Immature natural killer cell (primary cell): Measurements from ENCODE around the gene CREBL2. TPM values are rescaled to one million over a fixed set of nuclear protein-coding genes. Genes with fewer than 3 reads are reported as not detected.
"Not testable (repeated sequence)": the region's sequence is repeated elsewhere in the genome, so short reads cannot be mapped to it uniquely, and the experiment has no call there.

ENCODE experiments used
- DNase-seq, 3 donors: peaks; one replicate each; pipeline ENCODE4 v3.0.0; 2022; ENCODE audit warnings: mixed read lengths in 1 of 3
- H3K27ac Mint-ChIP-seq, 6 donors: one replicate each; pipeline ENCODE4 v1.8.0; 2020; ENCODE audit warnings: mixed read lengths in 6 of 6, mild to moderate bottlenecking in 5 of 6, inconsistent platforms in 4 of 6, moderate library complexity in 3 of 6
- H3K27me3 Mint-ChIP-seq, 3 donors: one replicate each; pipeline ENCODE4 v1.8.0; 2020 to 2021; ENCODE audit warnings: low read depth in 3 of 3, mild to moderate bottlenecking in 3 of 3, mixed read lengths in 3 of 3, moderate library complexity in 3 of 3, inconsistent platforms in 1 of 3
- H3K36me3 Mint-ChIP-seq, 3 donors: one replicate each; pipeline ENCODE4 v1.8.0; 2020; ENCODE audit warnings: mixed read lengths in 3 of 3, inconsistent platforms in 2 of 3, mild to moderate bottlenecking in 2 of 3
- H3K4me1 Mint-ChIP-seq, 2 donors: one replicate each; pipeline ENCODE4 v1.8.0; 2020; ENCODE audit warnings: inconsistent platforms in 2 of 2, mild to moderate bottlenecking in 2 of 2, mixed read lengths in 2 of 2, moderate library complexity in 1 of 2
- H3K4me3 Mint-ChIP-seq, 5 donors: one replicate each; pipeline ENCODE4 v1.8.0; 2020; ENCODE audit warnings: mild to moderate bottlenecking in 5 of 5, mixed read lengths in 5 of 5, inconsistent platforms in 3 of 5, moderate library complexity in 3 of 5
- H3K9me3 Mint-ChIP-seq, 6 donors: one replicate each; pipeline ENCODE4 v1.8.0; 2020; ENCODE audit warnings: mild to moderate bottlenecking in 6 of 6, mixed read lengths in 6 of 6, inconsistent platforms in 4 of 6, moderate library complexity in 3 of 6
- polyA plus RNA-seq, 3 donors: library from polyadenylated mRNA; unstranded; fragments of 300-500 nt; fragmentation: Illumina TruSeq; gene quantifications; one replicate each; pipeline ENCODE4 v1.2.3, GENCODE V29; 2021

Gene CREBL2
- 10 to 100 TPM; 14.6 to 23.3 (median 21.4) TPM for polyA plus RNA-seq

- Mint-ChIP-seq H3K4me1 (peaks cover 32 to 49% of the 10 kb centered on the region in 2 donors), H3K9me3 (no peaks in the 10 kb centered on the region), H3K27me3 (peaks cover 3 to 17% (median 4%) of the 10 kb centered on the region in 3 donors), H3K4me3 (peak within 1 kb of the TSS; percentile 88 to 96 (median 95)), H3K36me3 (no peaks in the 10 kb centered on the region), H3K27ac (peak within 1 kb of the TSS; percentile 91 to 99 (median 95))
- DNase-seq, result peak; percentile 87 to 89 (median 88)
Measured at GRCh38 chr12:12611512-12612306, at the start of gene CREBL2. Gene CREBL2 (plus strand): TSS chr12:12611876. CDS start chr12:12612173, 297 bp downstream.

DNA sequence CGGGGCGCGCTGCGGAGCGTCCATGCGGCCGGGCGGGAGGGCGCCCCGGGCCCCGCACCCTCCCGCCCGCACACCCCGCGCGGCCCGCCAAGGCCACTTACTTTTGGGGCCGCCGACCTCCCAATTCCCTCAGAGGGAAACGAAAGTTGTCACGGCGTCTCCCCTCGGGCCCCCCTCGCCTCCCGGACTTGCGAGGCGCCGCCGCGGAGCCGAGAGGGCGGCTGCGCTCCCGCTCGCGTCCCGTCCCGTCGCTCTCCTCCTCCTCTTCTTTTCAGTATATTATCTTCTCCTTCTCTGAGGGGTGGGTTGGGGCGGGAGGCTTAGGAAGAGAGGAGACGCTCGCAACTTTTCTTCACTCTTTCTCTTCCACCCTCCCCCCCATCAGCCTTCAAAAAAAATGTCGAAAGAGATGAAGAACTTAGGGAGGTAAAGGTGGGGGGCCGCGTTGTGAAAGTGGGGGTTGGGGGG is 49.6 kb upstream of the CREBL2 start:
- Mint-ChIP-seq H3K36me3 (no peaks in the 10 kb centered on the region), H3K27ac (peak overlapping the region; percentile 81 to 99 (median 92)), H3K4me3 (peak overlapping the region; percentile 82 to 94 (median 90)), H3K4me1 (peaks cover 10 to 22% of the 10 kb centered on the region in 2 donors), H3K9me3 (no peaks in the 10 kb centered on the region), H3K27me3 (peaks cover 2 to 9% (median 9%) of the 10 kb centered on the region in 3 donors)
- peak; percentile 44 to 57 (median 53) for DNase-seq

- Mint-ChIP-seq H3K4me1 (peaks cover 10 to 22% of the 10 kb centered on the region in 2 donors), H3K4me3 (peak within 1 kb of the TSS; percentile 89 to 94 (median 91)), H3K36me3 (no peaks in the 10 kb centered on the region), H3K27me3 (peaks cover 2 to 8% (median 7%) of the 10 kb centered on the region in 3 donors), H3K9me3 (no peaks in the 10 kb centered on the region), H3K27ac (peak within 1 kb of the TSS; percentile 88 to 99 (median 93))
- DNase-seq, result peak; percentile 81 to 86 (median 83)
Measured at GRCh38 chr12:12562585-12563261, 49.0 kb upstream of the CREBL2 start, which contains the start of gene DUSP16. Gene DUSP16 (minus strand): TSS chr12:12562863. CDS start chr12:12521098, 41,765 bp downstream.

GRCh38 chr12:12563290-12563928 is 48.3 kb upstream of the CREBL2 start:
- Mint-ChIP-seq H3K27me3 (peaks cover 2 to 7% (median 7%) of the 10 kb centered on the region in 3 donors), H3K4me1 (peaks cover 10 to 22% of the 10 kb centered on the region in 2 donors), H3K36me3 (no peaks in the 10 kb centered on the region), H3K27ac (peak overlapping the region; percentile 88 to 95 (median 93)), H3K4me3 (peak overlapping the region; percentile 88 to 92 (median 91)), H3K9me3 (no peaks in the 10 kb centered on the region)
- DNase-seq, result no peak

GRCh38 chr12:12564911-12565310 is 46.8 kb upstream of the CREBL2 start:
- no peak overlapping the region for H3K27ac Mint-ChIP-seq
- peaks cover 2 to 5% (median 5%) of the 10 kb centered on the region in 3 donors for H3K27me3 Mint-ChIP-seq
- no peak overlapping the region for H3K4me3 Mint-ChIP-seq
- H3K36me3 Mint-ChIP-seq, result no peaks in the 10 kb centered on the region
- no peak for DNase-seq
- H3K4me1 Mint-ChIP-seq, result peaks cover 10 to 22% of the 10 kb centered on the region in 2 donors
- no peaks in the 10 kb centered on the region for H3K9me3 Mint-ChIP-seq

- not testable (repeated sequence) for H3K9me3 Mint-ChIP-seq, H3K36me3 Mint-ChIP-seq, H3K27ac Mint-ChIP-seq, H3K27me3 Mint-ChIP-seq, DNase-seq, H3K4me3 Mint-ChIP-seq
- H3K4me1 Mint-ChIP-seq, result peaks cover 6 to 14% of the 10 kb centered on the region in 2 donors
Measured at GRCh38 chr12:12565971-12566370, 45.7 kb upstream of the CREBL2 start.

GRCh38 chr12:12572659-12573058 is 39.0 kb upstream of the CREBL2 start:
- H3K4me1 Mint-ChIP-seq, result no peaks in the 10 kb centered on the region
- no peak overlapping the region for H3K27ac Mint-ChIP-seq
- no peaks in the 10 kb centered on the region for H3K9me3 Mint-ChIP-seq
- H3K4me3 Mint-ChIP-seq, result no peak overlapping the region
- DNase-seq, result no peak
- H3K36me3 Mint-ChIP-seq, result no peaks in the 10 kb centered on the region
- peaks cover 0 to 3% (median 2%) of the 10 kb centered on the region in 3 donors for H3K27me3 Mint-ChIP-seq

DNA sequence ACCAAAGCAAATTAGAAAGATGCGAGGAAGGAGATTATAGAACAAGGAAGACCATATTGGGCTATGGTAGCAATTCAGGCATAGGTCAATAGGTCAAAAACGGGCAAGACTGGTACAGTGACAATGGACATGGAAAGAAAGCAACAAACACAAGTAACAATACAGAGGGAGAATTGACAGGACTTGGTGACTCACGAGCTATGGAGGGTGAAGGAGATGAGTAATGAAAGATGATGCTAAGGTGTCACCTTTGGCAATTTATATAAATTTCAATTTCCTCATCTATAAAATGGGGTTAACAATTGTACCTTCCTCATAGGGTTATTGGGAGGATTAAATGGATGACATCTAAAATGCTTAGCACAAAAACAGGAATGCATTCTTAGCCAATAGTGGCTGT is 33.9 kb upstream of the CREBL2 start:
- Mint-ChIP-seq H3K36me3 (no peaks in the 10 kb centered on the region), H3K27ac (no peak overlapping the region), H3K4me3 (no peak overlapping the region), H3K9me3 (no peaks in the 10 kb centered on the region), H3K27me3 (peaks cover 0 to 2% (median 0%) of the 10 kb centered on the region in 3 donors), H3K4me1 (no peaks in the 10 kb centered on the region)
- DNase-seq, result no peak

GRCh38 chr12:12580716-12581115 is 31.0 kb upstream of the CREBL2 start:
- H3K27me3 Mint-ChIP-seq, DNase-seq, H3K4me3 Mint-ChIP-seq, H3K27ac Mint-ChIP-seq, H3K36me3 Mint-ChIP-seq, H3K4me1 Mint-ChIP-seq, H3K9me3 Mint-ChIP-seq: not testable (repeated sequence)

- H3K4me3 Mint-ChIP-seq, result no peak overlapping the region
- H3K9me3 Mint-ChIP-seq, result no peaks in the 10 kb centered on the region
- H3K27ac Mint-ChIP-seq, result no peak overlapping the region
- H3K27me3 Mint-ChIP-seq, result peaks cover 0 to 4% (median 2%) of the 10 kb centered on the region in 3 donors
- no peaks in the 10 kb centered on the region for H3K36me3 Mint-ChIP-seq
- no peak for DNase-seq
- no peaks in the 10 kb centered on the region for H3K4me1 Mint-ChIP-seq
Measured at GRCh38 chr12:12582193-12582881, 29.3 kb upstream of the CREBL2 start.

DNA sequence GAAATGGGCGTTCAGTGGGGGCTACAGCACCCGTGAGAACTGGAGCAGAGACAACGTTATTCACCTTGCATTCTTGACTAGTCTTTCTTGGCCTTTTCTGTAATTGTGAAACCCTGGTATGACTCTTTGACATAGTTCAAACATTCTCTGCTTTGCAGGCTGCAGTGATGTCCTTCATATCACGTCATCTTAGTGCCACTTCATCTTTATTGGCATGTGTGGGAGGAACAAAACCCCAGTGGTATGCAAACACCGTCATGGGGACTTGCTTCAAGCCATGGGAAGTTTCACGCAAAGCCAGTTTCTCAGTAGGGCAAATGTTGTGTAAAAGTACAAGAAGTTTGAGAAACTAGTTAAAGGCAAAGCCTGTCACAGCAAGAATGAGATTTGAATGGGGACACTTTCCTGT is 28.8 kb upstream of the CREBL2 start:
- Mint-ChIP-seq H3K36me3 (no peaks in the 10 kb centered on the region), H3K4me1 (no peaks in the 10 kb centered on the region), H3K4me3 (no peak overlapping the region), H3K27me3 (peaks cover 0 to 4% (median 2%) of the 10 kb centered on the region in 3 donors), H3K9me3 (no peaks in the 10 kb centered on the region), H3K27ac (no peak overlapping the region)
- no peak for DNase-seq

DNA sequence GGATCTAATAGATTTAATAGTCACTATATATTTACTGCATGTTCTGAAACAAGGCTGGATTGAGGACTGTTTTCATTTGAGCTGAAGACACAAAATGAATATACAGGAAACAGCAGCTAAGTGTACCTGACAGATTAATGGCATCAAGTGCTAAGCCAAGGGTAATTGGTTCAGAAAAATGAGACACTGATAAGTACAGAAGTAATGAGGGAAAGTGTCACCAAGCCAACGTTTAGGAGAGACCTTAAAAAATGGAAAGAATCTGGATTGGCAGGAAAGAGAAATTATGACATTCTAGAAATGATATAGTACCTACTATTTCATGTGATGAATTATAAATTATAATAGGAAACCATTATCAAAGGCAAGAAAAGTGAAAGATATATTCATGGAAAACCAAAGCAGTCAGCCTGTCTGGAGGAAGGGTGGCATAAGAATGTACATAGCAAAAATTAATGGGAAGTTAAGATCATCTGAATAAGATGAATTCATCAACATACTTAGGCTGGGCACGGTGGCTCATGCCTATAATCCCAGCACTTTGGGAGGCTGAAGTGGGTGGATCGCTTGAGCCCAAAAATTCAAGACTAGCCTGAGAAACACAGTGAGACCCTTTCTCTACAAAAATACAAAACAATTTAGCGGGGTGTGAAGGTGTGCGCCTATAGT is 28.0 kb upstream of the CREBL2 start:
- Mint-ChIP-seq H3K9me3 (no peaks in the 10 kb centered on the region), H3K4me3 (no peak overlapping the region), H3K36me3 (no peaks in the 10 kb centered on the region), H3K4me1 (no peaks in the 10 kb centered on the region), H3K27me3 (peaks cover 0 to 6% (median 3%) of the 10 kb centered on the region in 3 donors), H3K27ac (no peak overlapping the region)
- DNase-seq, result no peak
